Mesendoderm (in vitro differentiated cells): Measurements from ENCODE around the gene FLT3LG. TPM values are rescaled to one million over a fixed set of nuclear protein-coding genes. Genes with fewer than 3 reads are reported as not detected.
A peak's percentile ranks its signal among the peaks of the same experiment; 100 is the strongest.

Experiments used
- DNase-seq: peaks from one replicate; pipeline ENCODE4 v3.0.0; 2013
- H2AK5ac ChIP-seq: 2 replicates; pipeline ENCODE4 v1.6.1; 2013; ENCODE audit warnings: low read length, inconsistent platforms
- H2BK120ac ChIP-seq: 2 replicates; pipeline ENCODE4 v1.6.1; 2013; ENCODE audit warnings: low read depth, mild to moderate bottlenecking, low read length, moderate library complexity, mixed read lengths
- H2BK15ac ChIP-seq: replicated peaks from 2 replicates; pipeline ENCODE4 v1.6.1; 2013; ENCODE audit warnings: low read depth, mild to moderate bottlenecking, moderate library complexity
- H2BK5ac ChIP-seq: 2 replicates; pipeline ENCODE4 v1.6.1; 2013; ENCODE audit warnings: low read length, inconsistent platforms
- H3K18ac ChIP-seq: 2 replicates; pipeline ENCODE4 v1.6.1; 2013; ENCODE audit warnings: mild to moderate bottlenecking, low read length, mixed read lengths
- H3K23ac ChIP-seq: one replicate; pipeline ENCODE4 v1.6.1; 2013; ENCODE audit warnings: low read length
- H3K27ac ChIP-seq: 2 replicates; pipeline ENCODE4 v1.5.1; 2013; ENCODE audit warnings: low read depth, mild to moderate bottlenecking, inconsistent platforms, low read length, moderate library complexity
- H3K27me3 ChIP-seq: 2 replicates; pipeline ENCODE4 v1.6.1; 2013; ENCODE audit warnings: low read length, control low read depth, mild to moderate bottlenecking, inconsistent platforms; ENCODE audit not compliant: insufficient read depth, poor library complexity
- H3K36me3 ChIP-seq: 2 replicates; pipeline ENCODE4 v1.6.1; 2013; ENCODE audit warnings: low read length, inconsistent platforms; ENCODE audit not compliant: control insufficient read depth, insufficient read depth
- H3K4ac ChIP-seq: one replicate; pipeline ENCODE4 v1.6.1; 2013; ENCODE audit warnings: low read depth, mild to moderate bottlenecking, low read length, moderate library complexity
- H3K4me1 ChIP-seq: 2 replicates; pipeline ENCODE4 v1.6.1; 2013; ENCODE audit warnings: low read depth, low read length, inconsistent platforms; ENCODE audit not compliant: control insufficient read depth
- H3K4me2 ChIP-seq: 2 replicates; pipeline ENCODE4 v1.6.1; 2013; ENCODE audit warnings: low read length
- H3K4me3 ChIP-seq: 2 replicates; pipeline ENCODE4 v1.5.1; 2013; ENCODE audit warnings: mild to moderate bottlenecking, low read length
- H3K56ac ChIP-seq: one replicate; pipeline ENCODE4 v1.6.1; 2013; ENCODE audit warnings: low read length
- H3K79me1 ChIP-seq: 2 replicates; pipeline ENCODE4 v1.6.1; 2013; ENCODE audit warnings: low read length, inconsistent platforms
- H3K79me2 ChIP-seq: 2 replicates; pipeline ENCODE4 v1.6.1; 2013; ENCODE audit warnings: mild to moderate bottlenecking, low read length; ENCODE audit not compliant: control insufficient read depth, insufficient read depth
- H3K9ac ChIP-seq: 2 replicates; pipeline ENCODE4 v1.6.1; 2013; ENCODE audit warnings: low read length, inconsistent platforms
- H4K5ac ChIP-seq: one replicate; pipeline ENCODE4 v1.6.1; 2013; ENCODE audit warnings: low read length
- H4K8ac ChIP-seq: one replicate; pipeline ENCODE4 v1.6.1; 2013; ENCODE audit warnings: low read depth, mild to moderate bottlenecking, control low read depth, low read length, moderate library complexity
- WGBS: extraction: QIAGEN DNeasy Blood & Tissue Kit; methylation state at CpG from one replicate; pipeline ENCODE4 v1.1.7; 2013; ENCODE audit warnings: low lambda C conversion rate, missing lambda C conversion rate; ENCODE audit not compliant: insufficient coverage; ENCODE audit errors: extremely low coverage; 5-methylcytosine and 5-hydroxymethylcytosine counted together
- small RNA-seq: library from polyadenylated mRNA; stranded (forward); fragments of <200 nt; extraction: miRNeasy Mini kit (QIAGEN cat#:217004); gene quantifications from one replicate; pipeline ENCODE3, GENCODE V24; 2013; ENCODE audit not compliant: insufficient read depth

Gene FLT3LG

GRCh38 chr19:49528211-49528771 is 54.3 kb downstream of the FLT3LG start:
- Histone ChIP-seq H3K18ac (no peak overlapping the region), H3K23ac (no peak overlapping the region), H2BK5ac (no peak overlapping the region), H2BK15ac (no peak overlapping the region), H3K79me1 (no peaks in the 10 kb centered on the region), H3K4ac (no peak overlapping the region), H3K9ac (peak overlapping the region; percentile 52), H4K5ac (no peak overlapping the region), H4K8ac (no peak overlapping the region), H3K27me3 (no peaks in the 10 kb centered on the region), H2BK120ac (no peak overlapping the region), H3K4me1 (no peaks in the 10 kb centered on the region), H3K27ac (no peak overlapping the region), H3K56ac (peak overlapping the region; percentile 68), H3K4me2 (peak overlapping the region; percentile 65), H3K4me3 (peak overlapping the region; percentile 2), H3K79me2 (no peaks in the 10 kb centered on the region), H3K36me3 (no peaks in the 10 kb centered on the region), H2AK5ac (no peak overlapping the region)
- DNase-seq: peak; percentile 31
- WGBS: no CpG with 5 or more reads among the region's 25 CpGs

DNA sequence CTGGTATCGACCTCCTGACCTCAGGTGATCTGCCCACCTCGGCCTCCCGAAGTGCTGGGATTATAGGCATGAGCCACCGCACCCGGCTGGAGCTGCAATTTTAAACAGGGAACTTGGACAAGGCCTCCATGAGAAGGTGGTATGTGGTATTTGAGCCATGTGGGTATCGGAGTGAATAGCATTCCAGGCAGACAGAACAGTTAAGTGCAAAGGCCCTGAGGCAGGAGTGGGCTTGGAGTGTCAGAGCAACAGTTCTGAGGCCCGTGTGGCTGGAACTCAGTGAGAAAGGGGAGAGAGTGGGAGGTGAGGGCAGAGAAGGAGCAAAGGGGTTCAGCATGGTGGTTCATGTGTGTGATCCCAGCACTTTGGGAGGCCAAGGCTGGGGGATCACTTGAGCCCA is 56.7 kb downstream of the FLT3LG start:
- Histone ChIP-seq H2BK5ac (no peak overlapping the region), H3K36me3 (no peaks in the 10 kb centered on the region), H3K27ac (no peak overlapping the region), H3K56ac (no peak overlapping the region), H3K18ac (no peak overlapping the region), H3K23ac (no peak overlapping the region), H3K4me2 (no peak overlapping the region), H3K4me3 (no peak overlapping the region), H2BK120ac (no peak overlapping the region), H3K9ac (no peak overlapping the region), H2BK15ac (no peak overlapping the region), H3K79me2 (no peaks in the 10 kb centered on the region), H4K5ac (no peak overlapping the region), H4K8ac (no peak overlapping the region), H3K4ac (no peak overlapping the region), H3K4me1 (no peaks in the 10 kb centered on the region), H3K27me3 (no peaks in the 10 kb centered on the region), H2AK5ac (no peak overlapping the region), H3K79me1 (no peaks in the 10 kb centered on the region)
- WGBS: no CpG with 5 or more reads among the region's 7 CpGs
- DNase-seq: no peak

DNA sequence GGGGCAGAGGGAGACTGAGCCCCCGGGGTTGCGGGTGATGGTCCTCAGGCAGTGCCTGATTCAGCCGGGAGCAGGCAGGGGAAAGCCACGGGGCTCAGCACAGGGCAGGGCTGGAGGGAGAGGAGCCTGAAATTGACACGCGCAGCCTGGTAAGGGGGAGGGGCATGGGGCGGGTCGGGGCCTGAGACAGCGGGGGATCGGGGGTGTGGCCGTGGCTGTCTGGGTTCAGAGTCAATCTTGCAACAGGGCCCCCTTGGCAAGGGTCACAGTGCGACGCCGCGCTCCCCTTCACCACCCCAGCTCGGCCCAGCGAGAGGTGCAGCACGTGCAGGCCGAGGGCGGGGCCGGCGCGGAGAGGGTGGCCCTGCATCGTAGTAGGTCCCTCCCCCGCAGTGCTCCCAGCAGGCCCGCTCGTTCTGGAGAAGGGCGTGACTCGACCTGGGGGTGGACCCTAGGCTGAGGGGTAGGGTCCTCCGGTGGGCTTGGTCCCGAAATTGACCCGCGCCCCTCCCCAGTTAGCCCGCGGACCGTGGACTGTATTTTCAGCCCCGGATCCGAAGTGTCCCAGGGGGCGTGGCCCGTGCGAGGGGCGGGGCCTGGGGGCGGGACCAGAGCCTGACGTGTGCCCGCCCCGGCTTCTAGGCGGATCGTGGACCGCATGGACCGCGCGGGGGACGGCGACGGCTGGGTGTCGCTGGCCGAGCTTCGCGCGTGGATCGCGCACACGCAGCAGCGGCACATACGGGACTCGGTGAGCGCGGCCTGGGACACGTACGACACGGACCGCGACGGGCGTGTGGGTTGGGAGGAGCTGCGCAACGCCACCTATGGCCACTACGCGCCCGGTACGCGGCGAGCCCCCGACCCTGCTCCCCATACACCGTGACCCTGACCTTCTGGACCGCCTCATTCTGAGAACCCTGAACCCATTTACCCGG is 59.8 kb downstream of the FLT3LG start:
- Histone ChIP-seq H4K5ac (no peak overlapping the region), H3K4me2 (peak overlapping the region; percentile 98), H2BK120ac (no peak overlapping the region), H3K18ac (no peak overlapping the region), H3K79me2 (no peaks in the 10 kb centered on the region), H3K27ac (no peak overlapping the region), H3K27me3 (no peaks in the 10 kb centered on the region), H3K36me3 (no peaks in the 10 kb centered on the region), H3K4me3 (peak overlapping the region; percentile 72), H3K4ac (no peak overlapping the region), H3K23ac (no peak overlapping the region), H3K9ac (peak overlapping the region; percentile 67), H3K4me1 (no peaks in the 10 kb centered on the region), H2AK5ac (no peak overlapping the region), H3K79me1 (no peaks in the 10 kb centered on the region), H2BK15ac (no peak overlapping the region), H4K8ac (no peak overlapping the region), H3K56ac (peak overlapping the region; percentile 80), H2BK5ac (no peak overlapping the region)
- DNase-seq: peak; percentile 75
- no CpG with 5 or more reads among the region's 87 CpGs for WGBS

DNA sequence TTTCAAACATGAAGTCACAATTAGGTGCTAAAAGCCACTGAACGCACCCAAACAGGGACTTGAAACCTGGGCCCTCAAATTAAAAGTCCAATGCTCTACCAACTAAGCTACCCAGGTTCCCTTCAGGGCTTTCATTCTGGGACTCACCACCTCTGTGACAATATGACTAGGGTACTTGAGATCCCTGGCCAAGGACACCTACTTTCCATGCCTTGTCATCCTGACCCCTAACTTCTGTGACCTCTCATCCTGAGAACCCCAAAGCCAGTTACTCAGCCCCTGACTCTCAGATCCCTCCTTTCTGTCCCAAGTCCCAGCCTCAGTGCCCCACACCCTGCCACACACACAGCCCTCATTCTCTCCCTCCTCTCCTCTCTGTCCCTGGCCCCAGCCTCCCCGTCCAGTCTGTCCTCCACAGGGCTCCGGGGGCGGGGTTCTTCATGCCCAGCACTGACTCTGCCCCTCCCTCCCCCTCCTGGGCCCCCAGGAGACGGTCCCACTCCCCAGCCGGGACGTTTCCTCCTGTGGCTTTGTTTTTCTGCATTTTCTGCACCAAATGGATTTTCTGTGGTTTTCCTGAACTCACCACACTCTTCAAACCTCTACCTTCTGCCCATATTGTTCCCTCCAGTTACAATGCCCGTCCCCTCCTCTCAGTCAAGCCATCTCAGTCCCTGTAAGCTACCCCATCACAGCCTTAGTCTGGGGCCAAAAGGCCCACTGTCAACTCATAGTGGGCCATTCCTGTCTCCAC is 60.8 kb downstream of the FLT3LG start:
- no peak overlapping the region for H2BK5ac ChIP-seq

More for the DNA sequence above, 60.8 kb downstream of the FLT3LG start:
- peak overlapping the region; percentile 67 for H3K9ac ChIP-seq
- no peak overlapping the region for H2BK15ac ChIP-seq
- H3K4me3 ChIP-seq: no peak overlapping the region
- no peaks in the 10 kb centered on the region for H3K79me2 ChIP-seq
- no peak overlapping the region for H3K56ac ChIP-seq
- no peaks in the 10 kb centered on the region for H3K27me3 ChIP-seq
- no peak overlapping the region for H3K23ac ChIP-seq
- no peaks in the 10 kb centered on the region for H3K4me1 ChIP-seq
- WGBS: no CpG with 5 or more reads among the region's 8 CpGs
- H3K27ac ChIP-seq: no peak overlapping the region
- no peak overlapping the region for H3K18ac ChIP-seq
- no peak for DNase-seq
- peak overlapping the region; percentile 88 for H3K4me2 ChIP-seq
- no peak overlapping the region for H4K5ac ChIP-seq
- no peak overlapping the region for H2AK5ac ChIP-seq
- no peak overlapping the region for H3K4ac ChIP-seq
- H3K36me3 ChIP-seq: no peaks in the 10 kb centered on the region
- H4K8ac ChIP-seq: no peak overlapping the region
- no peaks in the 10 kb centered on the region for H3K79me1 ChIP-seq
- H2BK120ac ChIP-seq: no peak overlapping the region

Small RNA genes within 50 kb of the gene (small RNA-seq; reads per million reads assigned to genes)
- gene COX6CP7 (not detected), gene MIR150 (46.0 reads per million, percentile 94 among the genes with 10 or more reads in this experiment), gene SNORD32A (not detected), gene SNORD33 (not detected), gene SNORD34 (not detected), gene SNORD35A (not detected), gene SNORD35B (not detected)
